Measurements from ENCODE around the gene PLEKHM2. TPM values are rescaled to one million over a fixed set of nuclear protein-coding genes. Genes with fewer than 3 reads are reported as not detected.

The PLEKHM2 gene
- total RNA-seq, 1 experiment from 2014 or later, result 38.5 TPM

DNA sequence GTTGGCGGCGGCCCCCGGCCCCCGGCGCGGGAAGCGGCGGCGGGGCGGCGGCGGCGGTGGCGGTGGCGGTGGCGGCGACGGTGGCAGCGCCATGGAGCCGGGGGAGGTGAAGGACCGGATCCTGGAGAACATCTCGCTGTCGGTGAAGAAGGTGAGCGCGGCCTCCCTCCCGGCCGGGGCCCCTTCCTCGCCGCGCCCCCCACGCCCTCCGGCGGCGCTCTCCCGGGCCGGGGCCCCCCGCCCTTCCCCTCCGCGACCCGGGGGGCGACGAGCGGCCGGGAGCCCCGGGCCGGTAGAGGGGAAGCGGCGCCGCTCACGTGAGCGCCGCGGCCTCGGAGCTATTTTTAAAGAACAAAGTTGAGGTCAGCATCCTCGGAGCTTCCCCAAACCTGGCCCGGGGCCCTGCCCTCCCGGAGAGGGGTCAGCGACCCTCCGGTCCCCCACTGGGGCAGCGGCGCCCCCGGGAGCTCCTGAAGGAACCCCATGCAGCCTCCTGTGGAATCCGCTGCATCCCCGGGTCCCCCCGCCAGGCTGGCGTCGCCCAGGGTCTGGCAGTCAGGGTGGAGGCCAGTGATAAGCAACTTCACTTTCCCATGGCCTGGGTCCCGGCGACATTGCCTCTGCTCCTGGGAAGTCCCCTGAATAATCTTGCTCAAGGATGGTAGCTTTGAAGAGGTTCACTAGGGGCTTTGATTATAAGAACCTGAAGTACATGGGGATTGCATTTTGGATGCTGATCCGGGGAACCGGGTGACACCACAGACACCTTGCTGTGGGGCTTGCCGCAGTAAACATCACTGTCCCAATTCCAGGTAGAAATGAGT, 560 bp downstream of the PLEKHM2 start:
- BruUV-seq (replicated peaks), result no TSS peak

More for the DNA sequence above, 560 bp downstream of the PLEKHM2 start:
- H3K4me2 ChIP-seq (ENCODE audit: low read length), result peak overlapping the region; percentile 96
- ChIA-PET CTCF (no interaction called here), POLR2A (no interaction called here), RAD21 (ENCODE audit: low non-redundant PET in 1 of 2, low total read pairs in 2 of 2, uncharacterized antibody in 2 of 2, unreplicated experiment in 2 of 2) (no interaction called here)
- H3K9me3 ChIP-seq (ENCODE audit: control insufficient read depth in 1 of 2, insufficient read depth in 1 of 2, low read depth in 1 of 2, low read length in 2 of 2), result no peaks in the 10 kb centered on the region
- H2AFZ ChIP-seq (ENCODE audit: low read depth, low read length, poor library complexity, severe bottlenecking), result no peak overlapping the region
- peaks cover 46% of the 10 kb centered on the region for H3K79me2 ChIP-seq (ENCODE audit: insufficient read depth, low read length)
- DNase-seq (ENCODE audit: low read depth, low spot score) (no peak), ATAC-seq (peak; percentile 67)
- intact Hi-C loops (cut with micrococcal nuclease), result no loop called here
- peak overlapping the region; percentile 66 for H3K27ac ChIP-seq (ENCODE audit: low read depth, low read length)
- peak overlapping the region; percentile 79 for H3K9ac ChIP-seq (ENCODE audit: low read length)
- peak overlapping the region; percentile 76 to 87 for H3K4me3 ChIP-seq (replicated peaks in 1 of 2; ENCODE audit: low read depth in 1 of 2, low read length in 2 of 2)
- no peaks in the 10 kb centered on the region for H4K20me1 ChIP-seq (ENCODE audit: insufficient read depth)
- H3K27me3 ChIP-seq (ENCODE audit: insufficient read depth, low read length), result no peaks in the 10 kb centered on the region
- H3K9me2 ChIP-seq (ENCODE audit: insufficient read depth), result no peaks in the 10 kb centered on the region
- H3K36me3 ChIP-seq (ENCODE audit: control insufficient read depth in 1 of 2, insufficient read depth in 2 of 2, low read length in 2 of 2), result no peaks in the 10 kb centered on the region
- TF ChIP-seq, protein P1, sequence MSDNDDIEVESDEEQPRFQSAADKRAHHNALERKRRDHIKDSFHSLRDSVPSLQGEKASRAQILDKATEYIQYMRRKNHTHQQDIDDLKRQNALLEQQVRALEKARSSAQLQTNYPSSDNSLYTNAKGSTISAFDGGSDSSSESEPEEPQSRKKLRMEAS (IDR thresholded peaks at IDR 0.05), result no peak
- TF ChIP-seq JUND (IDR thresholded peaks at IDR 0.05) (no peak), ZFX (IDR thresholded peaks at IDR 0.05) (peak; percentile 63), ZBTB33 (IDR thresholded peaks at IDR 0.05; ENCODE audit: extremely low read depth, insufficient replicate concordance, low read length) (no peak), YY1 (IDR thresholded peaks at IDR 0.05; ENCODE audit: extremely low read depth, insufficient replicate concordance, low read depth, low read length) (no peak)
- TF ChIP-seq, protein P2, sequence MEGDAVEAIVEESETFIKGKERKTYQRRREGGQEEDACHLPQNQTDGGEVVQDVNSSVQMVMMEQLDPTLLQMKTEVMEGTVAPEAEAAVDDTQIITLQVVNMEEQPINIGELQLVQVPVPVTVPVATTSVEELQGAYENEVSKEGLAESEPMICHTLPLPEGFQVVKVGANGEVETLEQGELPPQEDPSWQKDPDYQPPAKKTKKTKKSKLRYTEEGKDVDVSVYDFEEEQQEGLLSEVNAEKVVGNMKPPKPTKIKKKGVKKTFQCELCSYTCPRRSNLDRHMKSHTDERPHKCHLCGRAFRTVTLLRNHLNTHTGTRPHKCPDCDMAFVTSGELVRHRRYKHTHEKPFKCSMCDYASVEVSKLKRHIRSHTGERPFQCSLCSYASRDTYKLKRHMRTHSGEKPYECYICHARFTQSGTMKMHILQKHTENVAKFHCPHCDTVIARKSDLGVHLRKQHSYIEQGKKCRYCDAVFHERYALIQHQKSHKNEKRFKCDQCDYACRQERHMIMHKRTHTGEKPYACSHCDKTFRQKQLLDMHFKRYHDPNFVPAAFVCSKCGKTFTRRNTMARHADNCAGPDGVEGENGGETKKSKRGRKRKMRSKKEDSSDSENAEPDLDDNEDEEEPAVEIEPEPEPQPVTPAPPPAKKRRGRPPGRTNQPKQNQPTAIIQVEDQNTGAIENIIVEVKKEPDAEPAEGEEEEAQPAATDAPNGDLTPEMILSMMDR (IDR thresholded peaks at IDR 0.05 in 2 of 3, conservative IDR thresholded peaks at IDR 0.05 in 1 of 3; ENCODE audit: borderline replicate concordance in 1 of 3, insufficient read depth in 1 of 3, low read depth in 2 of 3, low read length in 2 of 3), result no peak
- H3K4me1 ChIP-seq (ENCODE audit: control insufficient read depth in 1 of 2, insufficient read depth in 2 of 2, low read length in 2 of 2), result peaks cover 5 to 43% of the 10 kb centered on the region in 2 experiments; a peak in 3 of 4 replicates

Measured in HCT116 (cell line).